Subcutaneous adipose tissue (tissue), 4 donors: ENCODE measurements around the gene ROR1. TPM values are rescaled to one million over a fixed set of nuclear protein-coding genes. Genes with fewer than 3 reads are reported as not detected.

Experiments used
- total RNA-seq, 4 donors: library from RNA; depleted of rRNA; stranded (reverse); fragments of >200 nt; gene quantifications; one replicate each; pipeline ENCODE4 v1.1.0, GENCODE V29; 2016
- TF ChIP-seq, protein P1 (sequence below): fragments of 450-650 bp; IDR thresholded peaks from one replicate; pipeline ENCODE4 v1.5.1; 2016; ENCODE audit warnings: low read depth, mild to moderate bottlenecking, control low read depth, antibody characterized with exemption, moderate library complexity

ROR1 gene
- total RNA-seq, 4 donors from 2014 or later, result 5.8 to 10.2 (median 8.6) TPM

- TF ChIP-seq, protein P1, sequence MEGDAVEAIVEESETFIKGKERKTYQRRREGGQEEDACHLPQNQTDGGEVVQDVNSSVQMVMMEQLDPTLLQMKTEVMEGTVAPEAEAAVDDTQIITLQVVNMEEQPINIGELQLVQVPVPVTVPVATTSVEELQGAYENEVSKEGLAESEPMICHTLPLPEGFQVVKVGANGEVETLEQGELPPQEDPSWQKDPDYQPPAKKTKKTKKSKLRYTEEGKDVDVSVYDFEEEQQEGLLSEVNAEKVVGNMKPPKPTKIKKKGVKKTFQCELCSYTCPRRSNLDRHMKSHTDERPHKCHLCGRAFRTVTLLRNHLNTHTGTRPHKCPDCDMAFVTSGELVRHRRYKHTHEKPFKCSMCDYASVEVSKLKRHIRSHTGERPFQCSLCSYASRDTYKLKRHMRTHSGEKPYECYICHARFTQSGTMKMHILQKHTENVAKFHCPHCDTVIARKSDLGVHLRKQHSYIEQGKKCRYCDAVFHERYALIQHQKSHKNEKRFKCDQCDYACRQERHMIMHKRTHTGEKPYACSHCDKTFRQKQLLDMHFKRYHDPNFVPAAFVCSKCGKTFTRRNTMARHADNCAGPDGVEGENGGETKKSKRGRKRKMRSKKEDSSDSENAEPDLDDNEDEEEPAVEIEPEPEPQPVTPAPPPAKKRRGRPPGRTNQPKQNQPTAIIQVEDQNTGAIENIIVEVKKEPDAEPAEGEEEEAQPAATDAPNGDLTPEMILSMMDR, result no peak
Measured at GRCh38 chr1:63987014-63987627, 213.3 kb downstream of the ROR1 start.

GRCh38 chr1:63987628-63988024 is 213.8 kb downstream of the ROR1 start:
- TF ChIP-seq, protein P1, result no peak

DNA sequence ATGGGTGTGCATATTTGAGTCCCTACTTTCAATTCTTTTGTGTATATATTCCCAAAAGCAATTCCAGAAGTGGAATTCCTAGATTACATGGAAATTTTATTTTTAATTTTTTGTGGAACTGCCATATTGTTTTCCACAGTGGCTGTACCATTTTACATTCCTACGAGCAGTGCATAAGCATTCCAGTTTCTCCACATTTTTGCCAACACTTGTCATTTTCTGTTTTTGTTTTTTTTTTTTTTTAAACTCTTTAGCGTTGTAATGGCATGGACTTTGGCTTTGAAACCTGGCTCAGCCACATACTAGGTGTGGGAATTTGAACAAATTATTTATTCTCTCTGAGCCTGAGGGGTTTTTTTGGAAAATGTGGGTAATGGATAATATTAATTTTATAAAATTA is 215.1 kb downstream of the ROR1 start:
- TF ChIP-seq, protein P1, result no peak

DNA sequence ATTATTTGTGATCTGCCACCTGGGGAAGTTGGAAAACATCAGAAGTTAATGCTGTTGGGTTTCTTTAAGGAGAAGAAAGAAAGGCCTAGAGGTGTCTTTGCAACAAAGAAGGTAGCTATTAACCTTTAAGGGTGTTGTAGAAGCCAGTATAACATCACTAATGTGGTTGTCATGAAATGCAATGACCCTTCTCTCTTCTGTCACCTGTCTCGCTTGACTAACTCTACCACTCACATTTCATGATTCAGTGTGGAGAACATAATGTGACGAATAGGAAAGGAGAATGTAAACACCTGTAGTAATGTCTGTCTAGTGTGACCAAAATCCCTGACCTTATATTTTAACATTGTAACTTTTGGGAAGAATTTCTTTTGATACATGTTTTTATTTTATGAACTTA is 217.9 kb downstream of the ROR1 start:
- TF ChIP-seq, protein P1, result no peak

- TF ChIP-seq, protein P1, result no peak
Measured at GRCh38 chr1:64000021-64000420, 226.2 kb downstream of the ROR1 start.

GRCh38 chr1:64001038-64001437 is 227.2 kb downstream of the ROR1 start:
- TF ChIP-seq, protein P1, result no peak

DNA sequence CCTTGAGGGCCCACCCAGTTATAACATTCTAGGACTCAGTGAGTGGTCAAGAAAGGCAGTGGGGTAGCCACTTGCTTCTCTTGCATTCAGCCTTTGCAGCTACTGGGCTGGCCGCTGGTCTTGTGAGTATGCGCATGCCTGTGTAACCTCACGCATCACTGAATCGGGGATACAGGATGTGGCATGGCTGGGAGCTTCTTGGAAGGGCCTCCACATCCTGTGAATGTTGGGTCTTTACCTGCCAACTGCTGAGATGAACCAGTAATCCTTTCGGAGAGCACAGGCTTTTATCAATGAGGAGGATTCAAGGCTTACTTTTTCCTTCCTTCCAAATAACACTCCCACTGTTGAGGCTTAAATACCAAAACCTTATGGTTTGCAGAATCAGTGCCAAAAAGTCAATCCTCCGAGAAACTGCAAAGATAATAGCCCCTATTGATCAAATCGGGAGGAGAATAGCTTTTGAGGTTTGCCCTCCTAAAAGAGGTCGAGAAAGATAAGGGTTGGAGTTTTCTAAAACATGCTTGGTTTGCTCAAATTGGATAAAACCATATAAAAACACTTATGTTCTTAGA is 230.7 kb downstream of the ROR1 start:
- TF ChIP-seq, protein P1, result no peak
